Thoracic aorta (tissue), 2 donors: ENCODE measurements around the gene RBM33. TPM values are rescaled to one million over a fixed set of nuclear protein-coding genes. Genes with fewer than 3 reads are reported as not detected.

Experiments used
- ATAC-seq: fragments of 150-250 bp; one replicate; pipeline ENCODE4 v1.8.0; 2017; ENCODE audit warnings: low read depth; ENCODE audit not compliant: insufficient number of reproducible peaks, low FRiP score
- DNase-seq: peaks from one replicate; pipeline ENCODE4 v3.0.0-alpha.2; 2020; ENCODE audit warnings: low spot score
- H3K27ac ChIP-seq, 2 donors: fragments of 200-600 bp; sonication (generic); 1 replicate in 1 of 2; 2 replicates in 1 of 2; pipeline ENCODE4 v1.5.1; 2016; ENCODE audit warnings: mild to moderate bottlenecking in 2 of 2, moderate library complexity in 2 of 2
- H3K27me3 ChIP-seq: fragments of 200-600 bp; sonication (generic); replicated peaks from 2 replicates; pipeline ENCODE4 v1.6.0; 2016; ENCODE audit warnings: mild to moderate bottlenecking; ENCODE audit not compliant: insufficient read depth
- H3K36me3 ChIP-seq: fragments of 200-600 bp; sonication (generic); one replicate; pipeline ENCODE4 v1.5.1; 2016
- H3K4me1 ChIP-seq, 2 donors: fragments of 200-600 bp; sonication (generic); 1 replicate in 1 of 2; 2 replicates in 1 of 2; pipeline versions ENCODE4 v1.5.1 to v1.6.0; 2016; ENCODE audit warnings: low read depth in 2 of 2, mild to moderate bottlenecking in 1 of 2; ENCODE audit not compliant: control insufficient read depth in 1 of 2
- H3K4me3 ChIP-seq: fragments of 200-600 bp; sonication (generic); 2 replicates; pipeline ENCODE4 v1.5.1; 2016; ENCODE audit warnings: mild to moderate bottlenecking
- H3K9me3 ChIP-seq: fragments of 200-600 bp; sonication (generic); 2 replicates; pipeline ENCODE4 v1.5.1; 2016
- CTCF ChIP-seq: fragments of 200-600 bp; sonication (generic); IDR thresholded peaks from one replicate; pipeline ENCODE4 v1.5.1; 2019; ENCODE audit warnings: antibody characterized with exemption
- total RNA-seq, 2 donors: library from RNA; depleted of rRNA; stranded (reverse); fragments of >200 nt; gene quantifications; one replicate each; pipeline versions ENCODE4 v1.1.0 to v1.2.3, GENCODE V29; 2016

The RBM33 gene
- total RNA-seq, 2 donors from 2014 or later = 64.6 to 80.3 TPM

GRCh38 chr7:155665957-155666287 is 21.5 kb downstream of the RBM33 start:
- Histone ChIP-seq H3K36me3 (no peaks in the 10 kb centered on the region), H3K9me3 (no peaks in the 10 kb centered on the region), H3K4me3 (no peak overlapping the region), H3K4me1 (peaks cover 8 to 61% of the 10 kb centered on the region in 2 donors), H3K27ac (no peak overlapping the region), H3K27me3 (no peaks in the 10 kb centered on the region)
- TF ChIP-seq CTCF = no peak
- ATAC-seq (no peak), DNase-seq (no peak)

GRCh38 chr7:155667241-155667829 is 22.9 kb downstream of the RBM33 start:
- Histone ChIP-seq H3K27ac (no peak overlapping the region), H3K9me3 (no peaks in the 10 kb centered on the region), H3K4me1 (peaks cover 8 to 65% of the 10 kb centered on the region in 2 donors), H3K4me3 (no peak overlapping the region), H3K27me3 (no peaks in the 10 kb centered on the region), H3K36me3 (no peaks in the 10 kb centered on the region)
- no peak for ATAC-seq
- no peak for TF ChIP-seq CTCF
- no peak for DNase-seq

- Histone ChIP-seq H3K4me3 (no peak overlapping the region), H3K4me1 (peaks cover 8 to 52% of the 10 kb centered on the region in 2 donors), H3K36me3 (no peaks in the 10 kb centered on the region), H3K27ac (no peak overlapping the region), H3K27me3 (no peaks in the 10 kb centered on the region), H3K9me3 (no peaks in the 10 kb centered on the region)
- DNase-seq (no peak), ATAC-seq (no peak)
- no peak for TF ChIP-seq CTCF
Observed at GRCh38 chr7:155669717-155670505, 25.4 kb downstream of the RBM33 start.

GRCh38 chr7:155670521-155670920 is 26.1 kb downstream of the RBM33 start:
- DNase-seq = no peak
- peaks cover 5 to 48% of the 10 kb centered on the region in 2 donors for H3K4me1 ChIP-seq
- TF ChIP-seq CTCF = no peak
- H3K9me3 ChIP-seq = no peaks in the 10 kb centered on the region
- no peak for ATAC-seq
- no peak overlapping the region for H3K4me3 ChIP-seq
- no peaks in the 10 kb centered on the region for H3K36me3 ChIP-seq
- H3K27me3 ChIP-seq = no peaks in the 10 kb centered on the region
- no peak overlapping the region for H3K27ac ChIP-seq

GRCh38 chr7:155674556-155674955 is 30.1 kb downstream of the RBM33 start:
- TF ChIP-seq CTCF = no peak
- Histone ChIP-seq H3K9me3 (no peaks in the 10 kb centered on the region), H3K4me3 (no peak overlapping the region), H3K27ac (no peak overlapping the region), H3K27me3 (no peaks in the 10 kb centered on the region), H3K4me1 (peaks cover 2 to 30% of the 10 kb centered on the region in 2 donors), H3K36me3 (peaks cover 4% of the 10 kb centered on the region)
- ATAC-seq = no peak
- no peak for DNase-seq
